GM21576 (cell line): ENCODE data around the gene TMEM181.
"Not testable (repeated sequence)": the region's sequence is repeated elsewhere in the genome, so short reads cannot be mapped to it uniquely, and the experiment has no call there.

Experiments used
- ATAC-seq: cut with Tn5 transposase; IDR thresholded peaks from one replicate; pipeline ENCODE4 v1.9.1; 2021; ENCODE audit warnings: mild to moderate bottlenecking, moderate library complexity; ENCODE audit not compliant: unreplicated experiment

The TMEM181 gene

DNA sequence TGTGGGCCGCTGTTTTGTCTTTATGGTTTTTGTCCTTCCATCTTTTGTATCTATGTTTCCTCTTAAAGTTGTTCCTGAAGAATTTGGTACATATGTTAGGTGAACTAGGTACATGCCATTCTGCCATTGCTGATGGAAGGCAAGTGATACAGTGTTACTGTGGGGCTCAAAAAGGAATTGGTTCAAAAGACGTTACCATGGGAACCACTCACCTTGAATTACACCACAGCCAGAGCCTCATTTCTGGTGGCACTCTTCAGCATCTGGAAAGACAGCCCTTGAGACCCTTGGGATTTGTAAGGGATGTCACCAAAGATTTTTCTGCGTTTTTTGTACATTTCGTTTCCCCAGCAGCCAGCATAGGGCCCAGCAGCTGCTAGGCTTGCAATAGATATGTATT is 31.9 kb downstream of the TMEM181 start:
- ATAC-seq: no peak

DNA sequence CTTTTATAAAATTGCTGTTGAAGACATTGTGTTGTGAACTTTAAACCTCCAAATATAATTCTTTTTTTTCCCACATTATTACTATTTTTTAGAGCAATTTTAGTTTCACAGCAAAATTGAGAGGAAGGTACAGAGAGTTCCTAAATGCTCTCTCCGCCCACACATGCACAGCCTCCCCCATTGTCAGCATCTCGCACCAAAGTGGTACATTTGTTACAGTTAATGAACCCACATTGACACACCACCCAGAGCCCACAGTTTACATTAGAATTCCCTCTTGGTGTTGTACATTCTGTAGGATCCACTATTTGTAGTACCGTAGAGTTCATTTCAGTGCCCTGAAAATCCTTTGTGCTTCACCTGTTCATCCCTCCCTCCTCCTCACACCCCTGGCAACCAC is 33.8 kb downstream of the TMEM181 start:
- no peak for ATAC-seq

DNA sequence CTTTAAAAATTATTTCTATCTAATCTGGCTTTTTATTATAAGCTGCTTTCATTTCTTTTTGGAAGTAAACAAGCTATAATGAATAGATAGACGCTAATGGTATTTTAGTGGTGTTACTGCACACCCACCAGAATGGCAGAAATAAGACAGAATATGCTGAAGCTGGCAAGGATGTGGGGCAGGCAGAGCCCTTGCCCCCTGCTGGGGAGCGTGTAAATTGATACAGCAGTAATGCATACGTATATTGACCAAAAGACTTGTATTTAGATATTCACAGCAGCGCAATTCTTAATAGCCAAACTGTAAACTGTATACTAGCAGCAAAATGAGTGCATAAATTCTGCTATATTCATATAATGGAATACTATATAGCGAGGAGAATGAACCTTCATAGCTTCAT is 35.3 kb downstream of the TMEM181 start:
- ATAC-seq: no peak

DNA sequence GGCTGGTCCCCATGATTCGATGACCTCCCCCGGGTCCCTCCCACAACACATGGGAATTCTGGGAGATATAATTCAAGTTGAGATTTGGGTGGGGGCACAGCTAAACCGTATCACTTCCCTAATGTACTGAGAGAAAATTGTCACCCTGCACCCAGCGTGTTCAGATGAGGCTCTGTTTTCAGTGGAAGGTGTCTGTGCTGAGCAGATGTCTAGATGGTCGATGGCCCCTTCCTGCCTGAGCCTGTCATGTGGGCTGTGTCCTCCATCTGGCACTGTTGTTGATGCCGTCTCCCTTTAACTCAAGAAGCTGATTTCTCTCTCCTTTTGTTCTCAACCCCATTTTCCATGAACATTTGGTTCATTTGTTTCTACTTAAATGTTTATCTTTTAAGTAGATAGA is 37.0 kb downstream of the TMEM181 start:
- ATAC-seq: no peak

DNA sequence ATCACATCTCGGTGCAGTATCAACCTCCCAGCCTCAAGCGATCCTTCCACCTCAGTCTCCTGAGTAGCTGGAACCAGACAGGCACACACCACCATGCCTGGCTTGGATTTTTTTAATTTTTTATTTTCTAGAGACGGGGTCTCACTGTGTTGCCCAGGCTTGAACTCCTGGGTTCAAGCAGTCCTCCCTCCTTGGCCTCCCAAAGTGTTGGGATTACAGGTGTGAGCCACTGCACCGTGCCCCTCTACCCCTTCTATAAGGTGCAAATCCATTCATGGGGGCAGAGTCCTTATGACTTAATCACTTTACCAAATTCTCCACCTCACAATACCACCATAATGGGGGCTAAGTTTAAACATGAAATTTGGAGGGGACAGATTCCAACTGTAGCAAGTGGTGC is 37.7 kb downstream of the TMEM181 start:
- no peak for ATAC-seq

DNA sequence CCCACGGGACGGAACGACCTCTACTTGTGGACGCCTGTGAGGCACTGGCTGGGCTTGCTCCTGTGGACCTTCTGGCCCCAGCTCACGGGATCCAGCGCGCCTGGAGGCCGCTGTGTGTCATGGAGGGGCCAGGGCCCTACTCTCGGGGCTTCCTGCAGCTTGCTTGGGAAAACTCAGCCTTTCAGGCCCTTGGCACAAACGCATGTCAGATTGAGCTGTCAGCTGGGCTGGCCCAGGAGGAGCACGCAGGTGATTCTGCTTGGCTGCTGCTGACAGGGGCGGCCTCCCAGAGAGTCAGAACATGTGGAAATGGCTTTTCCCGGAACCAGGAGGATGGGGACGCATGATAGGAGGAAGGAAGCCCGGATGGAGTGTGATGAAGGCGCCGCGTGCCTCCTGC is 39.7 kb downstream of the TMEM181 start:
- ATAC-seq: no peak

DNA sequence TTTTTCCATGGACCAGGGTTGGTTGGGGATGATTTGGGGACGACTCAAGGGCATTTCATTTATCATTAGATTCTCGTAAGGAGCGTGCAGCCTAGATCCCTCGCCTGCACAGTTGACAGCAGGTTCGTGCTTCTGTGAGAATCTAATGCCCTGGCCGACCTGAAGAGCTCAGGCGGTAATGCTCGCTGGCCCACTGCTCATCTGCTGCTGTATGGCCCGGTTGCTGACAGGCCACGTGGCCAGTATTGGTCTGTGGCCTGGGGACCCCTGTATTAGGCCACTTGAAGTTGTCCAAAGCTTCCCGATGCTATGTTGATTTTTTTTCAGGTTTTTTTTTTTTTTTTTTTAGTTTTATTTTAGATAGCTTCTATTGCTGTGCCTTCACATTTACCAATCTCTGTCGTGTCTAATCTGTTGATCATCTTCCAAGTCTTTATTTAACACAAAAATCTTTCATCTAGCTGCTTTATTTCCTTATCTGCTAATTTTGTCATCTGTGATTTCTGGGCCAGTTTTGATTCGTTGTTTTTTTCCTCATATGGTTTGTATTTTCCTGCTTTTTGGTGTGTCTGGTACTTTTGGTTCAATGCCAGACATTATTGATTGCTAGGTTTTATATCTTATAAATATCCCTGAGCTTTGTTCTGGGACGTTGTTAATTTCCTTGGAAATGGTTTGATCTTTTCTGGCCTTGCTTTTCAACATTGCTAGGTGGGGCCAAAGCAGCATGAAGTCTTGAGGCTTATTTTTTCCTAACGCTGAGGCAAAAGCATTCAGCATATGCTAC is 43.6 kb downstream of the TMEM181 start:
- no peak for ATAC-seq

DNA sequence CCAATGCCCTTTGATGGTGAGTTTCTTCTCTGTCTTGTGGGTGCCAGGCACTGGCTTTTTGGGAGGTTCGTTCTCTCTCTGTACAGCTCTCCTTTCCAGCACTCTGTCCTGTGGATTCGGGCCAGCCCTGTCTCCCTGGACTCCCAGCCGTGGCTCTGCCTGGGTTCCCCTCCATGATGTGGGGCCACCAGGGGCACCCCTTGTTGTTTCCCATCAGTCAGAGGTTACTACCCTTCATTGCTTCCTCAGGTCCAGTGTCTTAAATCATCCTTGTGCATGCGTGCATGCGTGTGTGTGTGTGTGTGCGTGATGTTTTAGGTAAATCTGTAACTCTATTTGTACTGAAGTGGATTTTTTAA is 44.1 kb downstream of the TMEM181 start:
- ATAC-seq: no peak

DNA sequence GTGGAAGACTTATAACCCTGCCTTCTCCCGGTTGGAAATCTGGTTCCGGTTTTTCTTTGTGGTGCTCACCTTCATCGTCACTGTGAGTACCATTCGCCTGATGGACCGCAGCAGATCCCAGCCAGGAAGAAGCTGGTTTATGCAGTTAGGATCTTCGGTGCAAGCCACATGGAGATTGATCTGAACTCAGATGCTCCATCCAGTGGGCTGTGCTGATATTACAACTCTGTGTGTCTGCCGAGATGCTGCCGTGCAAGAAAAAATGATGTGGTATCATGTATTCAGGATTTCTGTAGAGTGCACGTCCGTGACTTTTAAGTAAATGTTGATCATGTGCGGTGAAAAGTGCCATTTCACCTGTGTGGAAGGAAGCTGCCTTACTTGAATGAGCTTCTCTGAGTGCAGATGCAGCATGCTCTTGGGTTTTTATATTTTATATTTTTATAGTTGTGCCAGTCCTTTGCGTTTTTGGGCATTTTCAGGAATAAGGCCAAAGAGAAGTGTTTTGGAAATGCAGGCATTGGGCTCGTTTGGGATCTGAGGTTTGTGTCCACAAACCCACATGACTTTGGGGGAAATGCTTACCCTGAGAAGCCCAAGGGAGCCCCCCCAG is 45.5 kb downstream of the TMEM181 start:
- no peak for ATAC-seq

DNA sequence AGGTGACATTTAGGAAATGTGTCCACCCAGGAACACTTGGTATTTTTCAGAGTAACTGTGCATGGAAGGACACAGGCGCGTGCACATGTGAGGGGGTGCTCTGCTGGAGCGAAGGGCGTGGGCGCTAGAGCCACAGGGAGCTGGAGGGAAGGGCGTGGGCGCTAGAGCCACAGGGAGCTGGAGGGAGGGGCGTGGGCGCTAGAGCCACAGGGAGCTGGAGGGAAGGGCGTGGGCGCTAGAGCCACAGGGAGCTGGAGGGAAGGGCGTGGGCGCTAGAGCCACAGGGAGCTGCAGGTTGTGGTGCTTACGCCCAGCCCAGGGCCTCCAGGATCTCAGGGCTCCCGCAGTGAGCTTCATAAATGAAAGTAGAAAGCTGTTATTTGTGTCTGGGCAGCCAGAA is 46.1 kb downstream of the TMEM181 start:
- not testable (repeated sequence) for ATAC-seq

DNA sequence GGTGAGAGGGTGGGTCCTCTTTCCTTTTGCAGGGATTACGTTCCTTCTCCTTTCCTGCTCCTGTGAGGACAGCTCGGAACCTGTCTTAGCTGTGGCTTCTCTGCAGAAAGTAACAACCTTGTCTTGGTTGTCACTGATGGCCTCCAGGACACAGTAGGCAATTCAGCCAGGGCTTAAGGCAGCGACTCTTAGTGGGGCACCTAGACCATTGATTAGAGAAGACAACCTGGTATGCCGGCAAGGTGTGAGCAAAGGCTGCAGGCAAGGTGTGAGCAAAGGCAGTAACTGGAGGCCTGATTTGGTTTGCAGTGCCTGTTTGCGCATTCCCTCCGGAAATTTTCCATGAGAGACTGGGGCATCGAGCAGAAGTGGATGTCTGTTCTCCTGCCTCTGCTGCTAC is 47.0 kb downstream of the TMEM181 start:
- no peak for ATAC-seq

DNA sequence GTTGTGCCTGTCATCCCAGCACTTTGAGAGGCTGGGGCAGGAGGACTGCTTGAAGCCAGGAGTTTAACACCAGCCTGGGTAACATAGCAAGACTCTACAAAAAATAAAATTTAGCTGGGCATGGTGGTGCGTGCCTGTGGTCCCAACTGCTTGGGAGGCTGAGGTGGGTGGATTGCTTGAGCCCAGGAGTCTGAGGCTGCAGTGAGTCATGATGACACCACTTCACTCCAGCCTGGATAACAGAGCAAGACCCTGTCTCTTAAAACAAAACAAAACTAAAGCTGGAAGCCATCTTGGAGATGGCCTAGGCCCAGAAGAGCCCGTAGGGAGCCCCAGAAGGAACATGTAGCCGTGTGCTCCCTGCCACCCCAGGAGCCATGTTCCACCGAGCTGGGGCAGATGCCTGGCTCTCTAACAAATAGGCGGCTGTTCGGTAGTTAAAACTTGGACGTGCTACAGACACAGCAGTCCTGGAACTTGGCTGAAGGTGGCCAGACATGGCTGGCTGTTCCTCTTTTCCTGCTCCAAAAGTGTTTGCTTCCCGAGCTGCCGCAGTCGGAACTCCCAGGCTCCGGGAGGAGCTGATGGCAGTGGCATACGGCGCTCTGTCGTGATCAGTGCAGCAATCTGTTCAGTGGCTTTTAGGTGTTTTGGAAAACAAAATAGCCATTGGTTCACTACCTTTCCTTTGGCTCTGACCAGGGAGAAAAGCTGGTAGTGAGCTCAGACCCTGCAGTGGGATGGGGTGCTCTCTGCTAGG is 47.7 kb downstream of the TMEM181 start:
- no peak for ATAC-seq

DNA sequence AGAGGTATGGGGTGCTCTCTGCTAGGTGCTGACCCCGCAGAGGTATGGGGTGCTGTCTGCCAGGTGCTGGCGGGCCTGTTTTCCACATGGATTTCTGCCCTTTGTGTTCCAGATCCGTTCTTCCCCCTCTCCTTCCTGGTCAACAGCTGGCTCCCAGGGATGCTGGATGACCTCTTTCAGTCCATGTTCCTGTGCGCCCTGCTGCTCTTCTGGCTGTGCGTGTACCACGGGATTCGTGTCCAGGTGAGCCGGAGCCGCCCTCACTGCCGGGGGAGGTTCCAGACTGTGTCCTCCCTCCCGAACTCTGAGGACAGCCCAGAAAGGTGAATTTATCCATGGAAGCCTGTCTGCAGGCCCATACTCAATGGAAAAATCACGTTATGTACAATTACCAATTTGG is 48.3 kb downstream of the TMEM181 start:
- no peak for ATAC-seq

DNA sequence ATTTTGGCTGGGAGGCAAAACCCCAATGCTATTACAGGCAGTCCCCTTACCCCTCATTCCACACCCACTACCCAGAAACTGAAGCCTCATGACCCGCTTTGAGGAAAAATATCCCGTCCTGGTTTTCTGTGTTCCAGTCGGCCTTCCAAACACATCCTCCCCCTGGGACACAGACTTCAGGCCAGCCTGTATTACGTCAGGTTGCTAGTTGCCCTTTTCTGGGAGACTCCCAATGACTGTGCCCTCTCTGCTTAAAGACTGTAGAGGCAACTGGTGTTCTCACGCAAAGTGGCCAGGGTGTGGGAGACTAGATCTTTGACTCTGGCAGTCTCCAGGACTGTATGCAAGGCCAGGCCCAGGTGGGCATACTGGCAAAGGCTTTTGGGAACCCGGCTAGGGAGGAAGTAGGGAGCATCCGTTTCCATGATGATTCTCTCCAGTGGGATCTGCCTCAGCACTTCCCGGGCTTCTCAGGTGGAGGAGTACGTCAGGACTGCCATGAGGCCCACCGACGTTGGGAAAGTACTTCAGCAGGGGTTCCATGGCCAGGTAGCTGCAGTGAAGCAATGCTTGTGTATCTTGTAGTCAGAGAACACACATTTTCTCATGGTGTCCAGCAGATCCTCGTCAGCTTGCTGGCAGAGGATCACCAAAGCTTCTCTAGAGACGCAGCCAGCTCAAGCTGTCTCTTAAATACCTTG is 49.7 kb downstream of the TMEM181 start:
- no peak for ATAC-seq

DNA sequence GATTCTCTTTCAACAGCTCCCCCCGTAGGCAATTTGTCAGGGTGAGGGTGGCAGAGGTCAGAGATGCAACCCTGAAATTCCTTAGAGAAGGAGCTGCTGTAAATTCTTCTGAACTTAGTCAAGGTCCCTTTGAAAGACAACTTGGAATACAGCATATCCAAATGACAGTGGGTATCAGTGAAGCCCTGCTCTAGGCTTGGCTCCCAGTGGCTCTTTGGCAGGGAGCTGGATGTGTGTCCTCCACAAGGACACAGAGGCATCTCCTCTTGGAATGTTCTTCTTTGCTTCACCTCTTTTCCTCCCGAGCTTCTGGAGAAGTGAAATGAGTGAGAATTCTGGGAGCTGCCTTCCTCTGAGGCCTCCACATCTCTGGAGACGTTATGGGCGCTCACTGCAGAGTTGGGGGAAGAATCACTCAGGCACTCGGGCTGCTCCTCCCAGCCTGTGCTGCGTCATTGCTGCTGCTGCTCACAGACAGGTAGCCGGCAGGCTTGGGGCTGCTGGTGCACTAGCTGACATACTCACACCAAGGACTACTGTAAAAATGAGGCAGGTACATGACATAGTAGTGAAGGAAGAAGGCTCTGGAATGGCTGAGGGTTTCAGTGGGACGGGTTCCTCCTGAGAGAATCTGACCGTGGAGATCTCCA is 50.6 kb downstream of the TMEM181 start:
- ATAC-seq: no peak

DNA sequence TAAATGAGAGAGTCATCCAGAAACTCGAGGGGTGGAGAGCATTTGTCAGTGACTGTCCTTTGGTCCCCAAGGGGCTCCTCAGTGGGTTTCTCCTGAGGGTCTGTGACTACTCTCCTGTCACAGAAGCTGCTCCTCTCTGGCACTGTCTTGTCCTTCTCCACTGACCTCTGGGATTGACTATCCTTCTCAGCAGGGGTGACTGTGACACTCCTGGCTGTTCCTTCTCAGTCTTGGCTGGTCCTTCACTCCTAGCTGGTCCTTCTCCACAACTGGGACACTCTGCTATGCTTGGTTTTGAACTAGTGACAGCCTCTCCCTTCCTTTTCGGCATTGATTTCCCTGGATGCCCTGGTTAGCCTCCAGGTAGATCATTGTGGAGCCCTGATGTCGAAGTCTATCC is 51.1 kb downstream of the TMEM181 start:
- ATAC-seq: no peak

DNA sequence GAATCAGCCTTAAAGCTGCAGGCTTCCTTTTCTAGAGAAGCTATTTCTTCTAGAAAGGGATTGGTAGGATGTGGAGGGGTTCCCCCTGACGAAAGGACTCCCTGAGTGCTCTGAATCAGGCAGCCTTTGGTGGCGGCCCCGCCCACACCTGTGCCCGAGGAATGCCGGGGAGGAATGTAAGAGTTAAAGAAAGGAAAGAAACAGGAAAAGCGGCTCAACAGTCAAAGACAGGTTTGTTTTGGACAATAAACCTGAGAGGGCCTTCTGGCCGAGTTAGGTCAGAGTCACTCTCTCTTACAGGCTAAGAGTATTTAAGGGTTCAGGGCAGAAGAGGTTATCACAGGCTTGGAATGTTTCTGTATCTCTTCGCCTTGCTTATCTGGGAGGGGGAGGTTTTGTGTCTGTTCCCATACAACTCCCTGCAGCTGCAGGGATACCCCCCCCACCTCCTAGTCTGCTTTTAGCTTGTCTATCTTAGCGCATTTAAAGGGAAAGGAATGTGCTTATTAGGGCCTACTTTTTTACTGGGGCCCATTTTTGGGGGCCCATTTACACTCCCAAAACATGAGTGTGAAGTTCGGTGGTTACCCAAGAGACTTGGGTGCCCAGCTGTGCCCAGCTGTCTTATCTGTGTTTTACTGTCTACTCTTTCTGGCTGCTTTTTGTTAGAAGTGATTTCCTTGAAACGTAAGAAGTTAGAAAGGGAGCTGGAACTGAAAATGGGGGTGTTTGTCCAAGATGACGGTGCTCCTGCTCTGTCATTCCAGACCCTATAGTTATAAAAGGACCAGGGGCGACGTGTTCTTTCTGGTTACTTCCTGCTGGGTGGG is 51.9 kb downstream of the TMEM181 start:
- no peak for ATAC-seq

DNA sequence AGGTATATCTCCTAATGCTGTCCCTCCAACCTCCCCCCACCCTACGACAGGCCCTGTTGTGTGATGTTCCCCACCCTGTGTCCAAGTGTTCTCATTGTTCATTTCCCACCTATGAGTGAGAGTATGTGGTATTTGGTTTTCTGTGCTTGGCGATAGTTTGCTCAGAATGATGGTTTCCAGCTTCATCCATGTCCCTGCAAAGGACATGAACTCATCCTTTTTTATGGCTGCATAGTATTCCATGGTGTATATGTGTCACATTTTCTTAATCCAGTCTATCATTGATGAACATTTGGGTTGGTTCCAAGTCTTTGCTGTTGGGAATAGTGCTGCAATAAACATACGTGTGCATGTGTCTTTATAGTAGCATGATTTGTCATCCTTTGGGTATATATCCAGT is 54.7 kb downstream of the TMEM181 start:
- not testable (repeated sequence) for ATAC-seq

DNA sequence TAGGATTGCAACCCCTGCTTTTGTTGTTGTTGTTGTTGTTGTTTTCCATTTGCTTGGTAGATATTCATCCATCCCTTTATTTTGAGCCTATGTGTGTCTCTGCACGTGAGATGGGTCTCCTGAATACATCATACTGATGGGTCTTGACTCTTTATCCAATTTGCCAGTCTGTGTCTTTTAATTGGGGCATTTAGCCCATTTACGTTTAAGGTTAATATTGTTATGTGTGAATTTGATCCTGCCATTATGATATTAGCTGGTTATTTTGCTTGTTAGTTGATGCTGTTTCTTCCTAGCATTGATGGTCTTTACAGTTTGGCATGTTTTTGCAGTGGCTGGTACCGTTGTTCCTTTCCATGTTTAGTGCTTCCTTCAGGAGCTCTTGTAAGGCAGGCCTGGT is 58.4 kb downstream of the TMEM181 start:
- not testable (repeated sequence) for ATAC-seq
